GM19452 (cell line): Measurements from ENCODE around the gene CSNK1D.
"Not testable (repeated sequence)": the region's sequence is repeated elsewhere in the genome, so short reads cannot be mapped to it uniquely, and the experiment has no call there.

Experiments used
- ATAC-seq: cut with Tn5 transposase; IDR thresholded peaks from one replicate; pipeline ENCODE4 v1.9.1; 2021; ENCODE audit not compliant: unreplicated experiment

CSNK1D gene

GRCh38 chr17:82274134-82275020 lies 877 bp upstream of the CSNK1D start:
- no peak for ATAC-seq

DNA sequence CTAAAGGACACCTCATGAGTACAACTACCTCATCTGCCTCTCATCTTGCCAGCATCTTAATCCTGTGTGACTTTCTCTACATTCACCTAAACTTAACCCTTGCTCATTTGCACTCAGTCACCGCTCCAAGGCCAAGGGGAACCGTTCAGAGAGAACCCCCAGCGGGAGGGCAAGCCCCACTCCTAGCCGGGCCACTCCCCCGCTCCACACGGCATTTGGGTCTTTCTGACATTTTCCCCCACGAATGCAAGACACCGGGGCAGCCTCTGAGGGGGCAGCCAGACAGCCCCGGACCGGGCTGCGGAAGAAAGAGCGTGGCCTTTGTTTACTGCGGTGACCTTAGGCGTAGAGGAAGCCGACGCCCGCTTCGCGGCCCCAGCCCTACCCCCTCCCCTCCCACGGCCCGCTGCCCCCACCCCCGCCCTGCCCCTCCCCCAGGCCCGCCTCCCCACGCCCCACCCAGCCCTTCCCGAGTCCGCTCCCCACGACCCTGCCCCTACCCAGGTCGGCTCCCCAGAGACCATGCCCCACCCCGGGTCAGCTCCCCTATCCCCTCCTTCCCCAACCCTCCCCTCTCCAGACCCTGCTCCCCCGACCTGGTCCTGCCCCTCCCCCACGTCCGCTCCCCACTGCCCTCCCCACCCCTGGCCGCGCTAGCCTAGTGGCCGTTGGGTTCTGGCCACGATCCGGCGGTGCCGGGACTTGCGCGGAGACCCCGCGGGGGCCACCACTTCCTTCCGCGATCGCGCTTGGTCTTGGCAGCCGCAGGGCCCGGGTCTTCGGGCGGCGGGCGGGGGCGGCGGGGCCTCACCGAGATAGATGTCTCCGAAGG lies 789 bp downstream of the CSNK1D start:
- ATAC-seq: no peak

DNA sequence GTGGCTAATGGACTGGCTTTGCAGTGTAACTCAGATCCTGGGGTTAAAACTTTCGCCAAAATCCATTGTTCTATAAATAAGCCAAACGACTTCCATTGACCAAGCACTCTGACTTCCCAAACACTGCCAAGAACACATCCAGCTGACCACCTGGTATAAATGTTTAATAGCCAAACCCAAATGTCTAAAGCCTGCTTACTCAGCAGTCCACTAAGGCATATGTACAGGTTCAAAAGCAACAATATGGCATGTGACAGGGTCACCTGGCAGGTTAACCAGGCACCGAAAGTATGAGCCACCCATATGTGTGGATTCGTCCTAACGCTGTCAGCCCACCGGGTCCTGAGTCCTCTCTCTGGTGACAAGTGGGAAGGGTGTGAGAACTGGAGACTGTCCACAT lies 2.1 kb downstream of the CSNK1D start:
- ATAC-seq: no peak

GRCh38 chr17:82270651-82271050 lies 2.8 kb downstream of the CSNK1D start:
- no peak for ATAC-seq

GRCh38 chr17:82269882-82270500 lies 3.5 kb downstream of the CSNK1D start:
- no peak for ATAC-seq

DNA sequence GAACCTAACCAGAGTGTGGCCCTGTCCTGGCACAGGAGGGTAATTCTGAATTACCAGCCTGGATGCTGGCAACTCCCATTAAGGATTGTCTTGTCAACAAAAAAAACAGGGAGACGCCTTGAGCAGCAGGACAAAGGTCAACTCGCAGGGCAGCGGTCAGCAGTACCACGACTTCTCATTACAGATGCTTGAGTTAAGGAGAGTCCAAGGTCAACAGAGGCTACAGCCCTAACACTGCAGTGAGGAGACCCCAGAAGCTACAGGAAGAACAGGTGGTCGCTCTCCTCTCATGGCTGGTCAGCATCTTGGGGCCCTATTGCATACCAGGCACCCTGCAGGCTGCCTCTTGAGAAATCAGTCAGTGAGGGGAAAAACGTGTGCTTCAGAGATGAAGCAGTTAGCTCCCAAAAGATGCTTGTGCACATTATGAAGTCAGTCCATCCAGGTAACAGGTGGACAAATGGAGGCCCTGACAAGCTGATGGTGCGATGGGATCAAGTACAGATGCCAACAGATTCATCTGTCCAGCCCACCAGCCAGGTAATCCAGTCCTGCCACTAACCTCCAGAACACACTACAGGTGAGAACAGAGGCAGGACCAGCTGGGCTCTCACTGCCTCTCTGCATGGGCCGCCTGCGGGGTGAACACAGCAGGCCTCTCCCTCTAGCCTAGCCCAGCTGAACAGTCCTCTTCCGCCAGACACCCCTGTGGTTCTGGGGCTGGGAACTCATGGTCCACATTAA lies 4.2 kb downstream of the CSNK1D start:
- ATAC-seq: no peak

DNA sequence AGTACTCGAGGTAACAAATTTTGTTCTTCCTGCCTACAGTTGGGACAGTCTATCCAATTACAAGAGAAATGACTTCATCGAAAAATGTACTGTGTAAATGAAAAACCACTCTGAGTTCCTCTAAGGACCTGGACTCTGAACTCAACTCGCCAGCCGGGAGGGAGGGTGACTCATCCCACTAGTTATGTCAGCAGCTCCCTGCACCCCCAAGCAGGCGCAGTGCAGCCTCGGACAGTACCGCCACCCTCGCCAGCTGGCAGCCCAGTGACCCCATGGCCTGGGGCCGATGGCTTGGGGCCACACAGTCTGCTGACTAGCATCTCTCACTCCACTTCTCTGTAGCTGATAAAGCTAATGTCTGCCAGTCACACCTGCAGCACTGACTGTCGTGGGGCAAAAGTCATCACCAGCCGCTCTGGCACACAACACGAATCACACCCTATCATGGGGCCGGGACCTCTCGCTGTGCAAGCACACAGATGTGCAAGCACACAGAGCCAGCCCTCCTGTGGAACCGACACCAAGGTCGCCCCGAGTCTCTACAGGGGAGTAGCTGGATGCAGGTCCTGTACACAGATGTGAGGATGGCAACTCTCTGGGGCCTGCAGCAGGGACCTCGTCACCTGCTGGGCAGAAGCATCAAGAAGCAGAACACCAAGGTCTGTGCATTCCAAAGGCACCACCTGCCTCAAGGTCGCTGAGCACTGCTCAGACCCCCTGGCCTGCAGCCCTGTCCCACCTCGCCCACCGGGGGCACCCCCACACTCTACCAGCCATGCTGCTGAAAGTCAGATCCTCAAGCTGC lies 5.7 kb downstream of the CSNK1D start:
- ATAC-seq: no peak

DNA sequence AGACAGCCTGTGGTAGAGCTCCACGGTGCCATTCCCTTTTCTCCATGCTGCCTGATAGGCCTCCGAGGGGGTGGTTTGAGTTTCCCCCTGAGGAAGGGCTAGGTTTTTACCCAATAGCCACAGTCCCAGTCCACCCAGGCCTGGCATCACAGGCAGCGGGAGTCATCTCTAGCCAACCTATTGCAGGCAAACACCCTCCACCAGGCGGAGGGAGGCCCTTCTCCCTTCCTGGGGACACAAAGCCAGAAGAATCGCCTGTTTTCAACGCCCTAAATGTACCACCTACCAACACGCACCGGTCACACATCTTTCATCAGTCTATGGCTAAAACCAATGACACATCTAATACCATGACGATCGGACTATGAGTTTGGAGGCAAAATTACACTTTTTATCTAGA lies 7.4 kb downstream of the CSNK1D start:
- no peak for ATAC-seq

GRCh38 chr17:82263641-82264040 lies 9.9 kb downstream of the CSNK1D start:
- ATAC-seq: no peak

- ATAC-seq: no peak
These were observed 11.2 kb downstream of the CSNK1D start for GRCh38 chr17:82262344-82262743.

DNA sequence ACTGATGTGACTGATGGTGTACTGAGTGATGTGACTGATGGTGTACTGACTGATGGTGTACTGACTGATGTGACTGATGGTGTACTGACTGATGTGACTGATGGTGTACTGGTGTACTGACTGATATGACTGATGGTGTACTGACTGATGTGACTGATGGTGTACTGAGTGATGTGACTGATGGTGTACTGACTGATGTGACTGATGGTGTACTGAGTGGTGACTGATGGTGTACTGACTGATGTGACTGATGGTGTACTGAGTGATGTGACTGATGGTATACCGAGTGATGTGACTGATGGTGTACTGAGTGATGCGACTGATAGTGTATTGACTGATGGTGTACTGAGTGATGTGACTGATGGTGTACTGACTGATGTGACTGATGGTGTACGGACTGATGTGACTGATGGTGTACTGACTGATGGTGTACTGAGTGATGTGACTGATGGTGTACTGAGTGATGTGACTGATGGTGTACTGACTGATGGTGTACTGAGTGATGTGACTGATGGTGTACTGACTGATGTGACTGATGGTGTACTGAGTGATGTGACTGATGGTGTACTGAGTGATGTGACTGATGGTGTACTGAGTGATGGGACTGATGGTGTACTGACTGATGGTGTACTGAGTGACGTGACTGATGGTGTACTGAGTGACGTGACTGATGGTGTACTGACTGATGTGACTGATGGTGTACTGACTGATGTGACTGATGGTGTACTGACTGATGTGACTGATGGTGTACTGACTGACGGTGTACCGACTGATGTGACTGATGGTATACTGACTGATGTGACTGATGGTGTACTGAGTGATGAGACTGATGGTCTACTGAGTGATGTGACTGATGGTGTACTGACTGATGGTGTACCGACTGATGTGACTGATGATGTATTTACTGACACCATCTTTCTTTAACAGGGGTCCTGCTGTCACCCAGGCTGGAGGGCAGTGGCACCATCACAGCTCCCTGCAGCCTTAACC lies 13.2 kb downstream of the CSNK1D start:
- ATAC-seq: not testable (repeated sequence)

- ATAC-seq: no peak
These were observed 14.9 kb downstream of the CSNK1D start for GRCh38 chr17:82258555-82258954.

- ATAC-seq: no peak
These were observed 16.0 kb downstream of the CSNK1D start for GRCh38 chr17:82257473-82257872.

- no peak for ATAC-seq
These were observed 17.1 kb downstream of the CSNK1D start for GRCh38 chr17:82256242-82256885.

GRCh38 chr17:82255402-82255972 lies 18.0 kb downstream of the CSNK1D start:
- ATAC-seq: no peak

GRCh38 chr17:82254746-82255145 lies 18.8 kb downstream of the CSNK1D start:
- not testable (repeated sequence) for ATAC-seq

- not testable (repeated sequence) for ATAC-seq
These were observed 19.4 kb downstream of the CSNK1D start for GRCh38 chr17:82254096-82254495.

- no peak for ATAC-seq
These were observed 20.3 kb downstream of the CSNK1D start for GRCh38 chr17:82253179-82253544.
